Measurements from ENCODE around the gene RBM28. TPM values are rescaled to one million over a fixed set of nuclear protein-coding genes. Genes with fewer than 3 reads are reported as not detected.
A peak's percentile ranks its signal among the peaks of the same experiment; 100 is the strongest.

The RBM28 gene
- total RNA-seq, 1 donor from 2014 or later: 42.8 TPM

GRCh38 chr7:128389618-128390329 is 46.1 kb upstream of the RBM28 start:
- TF ChIP-seq, protein P1, sequence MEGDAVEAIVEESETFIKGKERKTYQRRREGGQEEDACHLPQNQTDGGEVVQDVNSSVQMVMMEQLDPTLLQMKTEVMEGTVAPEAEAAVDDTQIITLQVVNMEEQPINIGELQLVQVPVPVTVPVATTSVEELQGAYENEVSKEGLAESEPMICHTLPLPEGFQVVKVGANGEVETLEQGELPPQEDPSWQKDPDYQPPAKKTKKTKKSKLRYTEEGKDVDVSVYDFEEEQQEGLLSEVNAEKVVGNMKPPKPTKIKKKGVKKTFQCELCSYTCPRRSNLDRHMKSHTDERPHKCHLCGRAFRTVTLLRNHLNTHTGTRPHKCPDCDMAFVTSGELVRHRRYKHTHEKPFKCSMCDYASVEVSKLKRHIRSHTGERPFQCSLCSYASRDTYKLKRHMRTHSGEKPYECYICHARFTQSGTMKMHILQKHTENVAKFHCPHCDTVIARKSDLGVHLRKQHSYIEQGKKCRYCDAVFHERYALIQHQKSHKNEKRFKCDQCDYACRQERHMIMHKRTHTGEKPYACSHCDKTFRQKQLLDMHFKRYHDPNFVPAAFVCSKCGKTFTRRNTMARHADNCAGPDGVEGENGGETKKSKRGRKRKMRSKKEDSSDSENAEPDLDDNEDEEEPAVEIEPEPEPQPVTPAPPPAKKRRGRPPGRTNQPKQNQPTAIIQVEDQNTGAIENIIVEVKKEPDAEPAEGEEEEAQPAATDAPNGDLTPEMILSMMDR (IDR thresholded peaks at IDR 0.05; ENCODE audit: unreplicated experiment): no peak
- Mint-ChIP-seq H3K9me3 (ENCODE audit: unreplicated experiment) (no peaks in the 10 kb centered on the region), H3K27me3 (ENCODE audit: unreplicated experiment) (peaks cover 11% of the 10 kb centered on the region), H3K4me1 (ENCODE audit: unreplicated experiment) (no peaks in the 10 kb centered on the region), H3K36me3 (ENCODE audit: low read depth, unreplicated experiment) (no peaks in the 10 kb centered on the region), H3K4me3 (ENCODE audit: unreplicated experiment) (no peak overlapping the region), H3K27ac (ENCODE audit: unreplicated experiment) (no peak overlapping the region)
- DNase-seq (ENCODE audit: low spot score): no peak

GRCh38 chr7:128389085-128389617 is 45.4 kb upstream of the RBM28 start:
- Mint-ChIP-seq H3K4me1 (ENCODE audit: unreplicated experiment) (no peaks in the 10 kb centered on the region), H3K27ac (ENCODE audit: unreplicated experiment) (no peak overlapping the region)
- no peak for DNase-seq (ENCODE audit: low spot score)

DNA sequence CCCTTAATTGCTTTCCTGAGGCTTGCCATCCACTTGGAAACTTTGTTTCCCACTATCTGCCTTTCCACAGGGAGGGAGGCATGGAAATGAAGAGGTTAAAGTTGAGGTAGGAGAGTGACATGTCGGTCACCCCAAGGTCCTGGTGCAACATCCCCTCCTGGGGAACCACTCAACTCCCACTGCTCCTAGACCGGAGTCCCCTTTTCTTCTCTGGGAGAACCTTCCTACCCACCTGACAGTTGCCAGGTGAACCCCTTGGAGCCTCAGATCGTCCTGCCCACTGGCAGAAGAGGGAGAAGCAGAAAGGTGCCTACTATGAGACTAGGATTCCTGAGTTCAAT is 44.4 kb upstream of the RBM28 start:
- peak overlapping the region; percentile 59 for H3K27ac Mint-ChIP-seq (ENCODE audit: unreplicated experiment)
- no peaks in the 10 kb centered on the region for H3K36me3 Mint-ChIP-seq (ENCODE audit: low read depth, unreplicated experiment)
- no peak for DNase-seq (ENCODE audit: low spot score)
- no peaks in the 10 kb centered on the region for H3K9me3 Mint-ChIP-seq (ENCODE audit: unreplicated experiment)
- peaks cover 11% of the 10 kb centered on the region for H3K27me3 Mint-ChIP-seq (ENCODE audit: unreplicated experiment)
- no peak overlapping the region for H3K4me3 Mint-ChIP-seq (ENCODE audit: unreplicated experiment)
- TF ChIP-seq, protein P1 (IDR thresholded peaks at IDR 0.05; ENCODE audit: unreplicated experiment): no peak
- H3K4me1 Mint-ChIP-seq (ENCODE audit: unreplicated experiment): no peaks in the 10 kb centered on the region

More at GRCh38 chr7:128389085-128389617, 45.4 kb upstream of the RBM28 start:
- Mint-ChIP-seq H3K27me3 (ENCODE audit: unreplicated experiment) (peaks cover 11% of the 10 kb centered on the region), H3K36me3 (ENCODE audit: low read depth, unreplicated experiment) (no peaks in the 10 kb centered on the region), H3K4me3 (ENCODE audit: unreplicated experiment) (no peak overlapping the region), H3K9me3 (ENCODE audit: unreplicated experiment) (no peaks in the 10 kb centered on the region)
- TF ChIP-seq, protein P1 (IDR thresholded peaks at IDR 0.05; ENCODE audit: unreplicated experiment): no peak

DNA sequence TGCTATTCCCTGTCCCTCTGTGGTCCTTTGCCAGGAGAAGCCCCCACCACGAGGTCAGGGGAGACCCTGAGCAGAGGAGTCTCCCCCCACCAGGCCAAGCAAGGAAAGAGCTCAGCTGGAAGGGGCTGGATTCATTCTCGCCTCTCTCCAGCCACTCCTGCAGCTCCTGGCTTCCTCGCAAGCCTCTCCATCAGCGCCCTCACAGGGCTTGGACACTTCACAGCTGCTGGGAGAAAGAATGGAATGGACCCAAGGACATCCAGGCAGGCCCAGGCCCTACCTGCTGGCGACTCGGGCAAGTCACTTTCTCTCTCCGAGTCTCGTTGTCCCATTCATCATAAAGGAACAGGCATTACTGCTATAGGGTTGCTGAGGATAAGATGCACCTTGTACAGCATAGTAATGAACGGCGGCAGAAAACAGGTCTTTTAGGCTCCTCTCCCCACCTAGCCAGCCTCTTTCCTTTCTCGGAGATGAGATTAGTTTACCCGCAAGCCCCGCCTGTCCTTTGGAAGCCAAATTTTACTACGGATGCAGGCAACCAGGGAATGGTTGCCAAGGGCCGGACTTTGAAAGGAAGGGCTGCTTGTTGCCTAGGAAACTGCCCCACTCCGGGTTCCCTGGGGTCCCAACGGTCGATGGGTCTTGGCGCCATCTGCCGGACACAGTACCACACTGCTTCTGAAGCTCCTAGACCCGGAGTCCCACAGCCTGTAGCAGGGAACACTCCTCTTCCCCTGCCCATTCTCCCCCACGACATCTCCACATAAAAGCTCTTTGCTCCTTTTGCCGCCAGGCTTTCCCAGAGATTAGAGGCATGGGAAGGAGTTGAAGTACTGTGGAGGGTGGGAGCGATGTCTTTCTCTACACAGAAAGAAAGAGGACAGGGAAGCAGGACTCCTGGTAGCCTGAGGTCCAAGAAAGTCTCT is 43.8 kb upstream of the RBM28 start:
- Mint-ChIP-seq H3K9me3 (ENCODE audit: unreplicated experiment) (no peaks in the 10 kb centered on the region), H3K36me3 (ENCODE audit: low read depth, unreplicated experiment) (no peaks in the 10 kb centered on the region), H3K4me3 (ENCODE audit: unreplicated experiment) (no peak overlapping the region), H3K4me1 (ENCODE audit: unreplicated experiment) (no peaks in the 10 kb centered on the region), H3K27me3 (ENCODE audit: unreplicated experiment) (peaks cover 13% of the 10 kb centered on the region), H3K27ac (ENCODE audit: unreplicated experiment) (peak overlapping the region; percentile 24)
- TF ChIP-seq, protein P1 (IDR thresholded peaks at IDR 0.05; ENCODE audit: unreplicated experiment): peak; percentile 75
- peak; percentile 93 for DNase-seq (ENCODE audit: low spot score)

All from endothelial cell (in vitro differentiated cells).